GM12891 (cell line): ENCODE results near the gene TMEM259.

Source experiments
- PAX5 ChIP-seq: IDR thresholded peaks from 2 replicates; pipeline ENCODE4 v1.6.1; 2011; ENCODE audit warnings: low read length, moderate library complexity, mild to moderate bottlenecking; ENCODE audit not compliant: insufficient read depth, severe bottlenecking
- POLR2A ChIP-seq: IDR thresholded peaks from 2 replicates; pipeline ENCODE4 v1.6.1; 2011; ENCODE audit warnings: low read depth, low read length, control low read depth
- POLR2AphosphoS5 ChIP-seq: IDR thresholded peaks from 2 replicates; pipeline ENCODE4 v1.6.1; 2011; ENCODE audit warnings: low read depth, low read length, control low read depth
- SPI1 ChIP-seq: IDR thresholded peaks from 2 replicates; pipeline ENCODE4 v1.6.1; 2011; ENCODE audit warnings: low read depth, low read length, control low read depth
- TAF1 ChIP-seq: IDR thresholded peaks from 2 replicates; pipeline ENCODE4 v1.6.1; 2011; ENCODE audit warnings: low read depth, low read length, control low read depth

- TF ChIP-seq POLR2A (no peak), POLR2AphosphoS5 (no peak), TAF1 (no peak), PAX5 (no peak), SPI1 (no peak)
Measured at GRCh38 chr19:992670-993055, 28.3 kb downstream of the TMEM259 start.
